H1 (cell line): Measurements from ENCODE around the gene ELF4. TPM values are rescaled to one million over a fixed set of nuclear protein-coding genes. Genes with fewer than 3 reads are reported as not detected.

Experiments used
- CTCF ChIA-PET: fragments of 300-600 bp; sonication (Branson Sonifier 250); formaldehyde crosslinking; loops from one replicate; lab custom pipeline; 2021; ENCODE audit not compliant: partially characterized antibody; lab: Charles Lee
- POLR2A ChIA-PET: fragments of 300-600 bp; sonication (Branson Sonifier 250); formaldehyde crosslinking; loops from one replicate; lab custom pipeline; 2021; ENCODE audit warnings: inconsistent platforms; ENCODE audit not compliant: partially characterized antibody; lab: Charles Lee
- DNase-seq, 2 experiments: peaks; one replicate each; pipeline versions ENCODE4 v3.0.0 to v3.0.0-alpha.2; 2010 to 2022; ENCODE audit warnings: low spot score in 2 of 2, low read depth in 1 of 2, mixed read lengths in 1 of 2
- FAIRE-seq: peaks from 2 replicates; lab custom pipeline; 2011; peaks lifted over from hg19 to GRCh38; lab: Jason Lieb, UNC
- H2AFZ ChIP-seq: 2 replicates; pipeline ENCODE4 v1.8.1; 2012; ENCODE audit warnings: low read length, inconsistent platforms
- H2AK5ac ChIP-seq: 2 replicates; pipeline ENCODE4 v1.6.1; 2013; ENCODE audit warnings: low read depth, low read length
- H2BK120ac ChIP-seq: replicated peaks from 2 replicates; pipeline ENCODE3; 2013; ENCODE audit warnings: low read depth, low read length, inconsistent platforms
- H2BK12ac ChIP-seq: 2 replicates; pipeline ENCODE4 v1.6.1; 2013; ENCODE audit warnings: low read depth, low read length
- H2BK15ac ChIP-seq: 2 replicates; pipeline ENCODE4 v1.6.1; 2013; ENCODE audit warnings: low read length
- H2BK20ac ChIP-seq: 2 replicates; pipeline ENCODE4 v1.6.1; 2013; ENCODE audit warnings: low read length
- H2BK5ac ChIP-seq: 2 replicates; pipeline ENCODE4 v1.6.1; 2013; ENCODE audit warnings: low read depth, low read length
- H3K14ac ChIP-seq: 2 replicates; pipeline ENCODE4 v1.6.1; 2013; ENCODE audit warnings: inconsistent platforms; ENCODE audit not compliant: insufficient read length
- H3K18ac ChIP-seq: 2 replicates; pipeline ENCODE4 v1.6.1; 2013; ENCODE audit warnings: low read length; ENCODE audit errors: extremely low read depth
- H3K23ac ChIP-seq: 2 replicates; pipeline ENCODE4 v1.6.1; 2013; ENCODE audit warnings: inconsistent platforms; ENCODE audit not compliant: insufficient read length
- H3K23me2 ChIP-seq: 2 replicates; pipeline ENCODE4 v1.6.1; 2013; ENCODE audit warnings: low read depth, low read length
- H3K27ac ChIP-seq: 2 replicates; pipeline ENCODE4 v1.6.1; 2011; ENCODE audit warnings: low read depth, low read length, inconsistent platforms
- H3K27me3 ChIP-seq, 4 experiments: replicated peaks in 1 of 4; 1 replicate in 1 of 4; 2 replicates in 3 of 4; pipeline versions ENCODE4 v1.6.1 to v1.8.1; 2011 to 2013; ENCODE audit warnings: low read length in 3 of 4, mild to moderate bottlenecking in 3 of 4, inconsistent platforms in 2 of 4, mixed read lengths in 2 of 4, moderate library complexity in 1 of 4; ENCODE audit not compliant: control insufficient read depth in 3 of 4, insufficient read depth in 3 of 4; ENCODE audit errors: extremely low read depth in 1 of 4
- H3K36me3 ChIP-seq, 4 experiments: 2 replicates each; pipeline versions ENCODE4 v1.6.1 to v1.8.1; 2011 to 2013; ENCODE audit warnings: mild to moderate bottlenecking in 4 of 4, low read length in 3 of 4, moderate library complexity in 2 of 4, control low read depth in 1 of 4, inconsistent platforms in 1 of 4; ENCODE audit not compliant: insufficient read depth in 4 of 4, control insufficient read depth in 2 of 4
- H3K4ac ChIP-seq: replicated peaks from 2 replicates; pipeline ENCODE3; 2013; ENCODE audit warnings: low read length, low read depth, mixed read lengths, inconsistent platforms; ENCODE audit not compliant: insufficient read length
- H3K4me1 ChIP-seq, 4 experiments: replicated peaks in 1 of 4; 1 replicate in 1 of 4; 2 replicates in 3 of 4; pipeline versions ENCODE4 v1.6.1 to v1.8.1; 2011 to 2013; ENCODE audit warnings: low read length in 3 of 4, inconsistent platforms in 2 of 4, mixed read lengths in 1 of 4; ENCODE audit not compliant: insufficient read depth in 4 of 4, control insufficient read depth in 3 of 4
- H3K4me2 ChIP-seq, 2 experiments: 2 replicates each; pipeline versions ENCODE4 v1.6.1 to v1.8.1; 2011 to 2013; ENCODE audit warnings: low read depth in 2 of 2, low read length in 2 of 2, control low read depth in 1 of 2, inconsistent platforms in 1 of 2, mild to moderate bottlenecking in 1 of 2; ENCODE audit not compliant: insufficient read depth in 1 of 2
- H3K4me3 ChIP-seq, 4 experiments: fragments of 200-600, 300-600 bp in 1 of 4; sonication (generic), shearing (Covaris generic), sonication (Bioruptor Twin) in 1 of 4; 2 replicates each; pipeline versions ENCODE4 v1.5.1 to v1.8.1; 2011 to 2016; ENCODE audit warnings: low read length in 4 of 4, low read depth in 3 of 4, control low read depth in 2 of 4, inconsistent platforms in 2 of 4, mild to moderate bottlenecking in 2 of 4, mixed read lengths in 1 of 4, moderate library complexity in 1 of 4; ENCODE audit not compliant: insufficient read depth in 2 of 4; ENCODE audit errors: extremely low read depth in 1 of 4
- H3K56ac ChIP-seq: replicated peaks from 2 replicates; pipeline ENCODE3; 2013; ENCODE audit warnings: low read depth, mild to moderate bottlenecking, mixed read lengths, low read length, inconsistent platforms; ENCODE audit not compliant: insufficient read length
- H3K79me1 ChIP-seq: 2 replicates; pipeline ENCODE4 v1.6.1; 2013; ENCODE audit warnings: low read depth, low read length, control low read depth
- H3K79me2 ChIP-seq, 2 experiments: 2 replicates each; pipeline versions ENCODE4 v1.6.1 to v1.8.1; 2012 to 2013; ENCODE audit warnings: low read length in 2 of 2, mild to moderate bottlenecking in 2 of 2, inconsistent platforms in 1 of 2; ENCODE audit not compliant: insufficient read depth in 2 of 2, control insufficient read depth in 1 of 2
- H3K9ac ChIP-seq, 4 experiments: replicated peaks in 1 of 4; 1 replicate in 1 of 4; 2 replicates in 3 of 4; pipeline versions ENCODE4 v1.6.1 to v1.8.1; 2011 to 2013; ENCODE audit warnings: low read depth in 3 of 4, low read length in 3 of 4, control low read depth in 2 of 4, mild to moderate bottlenecking in 2 of 4, moderate library complexity in 2 of 4, inconsistent platforms in 1 of 4; ENCODE audit errors: extremely low read depth in 1 of 4
- H3K9me3 ChIP-seq, 2 experiments: 2 replicates each; pipeline versions ENCODE4 v1.6.1 to v1.8.1; 2012 to 2013; ENCODE audit warnings: mild to moderate bottlenecking in 2 of 2, moderate library complexity in 2 of 2, control low read depth in 1 of 2, inconsistent platforms in 1 of 2, low read depth in 1 of 2, low read length in 1 of 2, mixed read lengths in 1 of 2; ENCODE audit not compliant: insufficient read depth in 2 of 2
- H4K20me1 ChIP-seq, 2 experiments: replicated peaks in 1 of 2; 2 replicates each; pipeline versions ENCODE3 to v1.8.1; 2011 to 2013; ENCODE audit warnings: inconsistent platforms in 2 of 2, low read length in 2 of 2, mild to moderate bottlenecking in 1 of 2; ENCODE audit not compliant: insufficient read depth in 2 of 2, control insufficient read depth in 1 of 2
- H4K5ac ChIP-seq: 2 replicates; pipeline ENCODE4 v1.6.1; 2013; ENCODE audit warnings: low read length, low read depth, mixed read lengths, inconsistent platforms; ENCODE audit not compliant: insufficient read length
- H4K8ac ChIP-seq: 2 replicates; pipeline ENCODE4 v1.8.0; 2013; ENCODE audit warnings: mild to moderate bottlenecking, moderate library complexity, low read length, inconsistent platforms; ENCODE audit not compliant: insufficient read depth; ENCODE audit errors: extremely low read depth
- H4K91ac ChIP-seq: replicated peaks from 2 replicates; pipeline ENCODE3; 2013; ENCODE audit warnings: low read length, mixed read lengths, inconsistent platforms; ENCODE audit not compliant: insufficient read length
- BACH1 ChIP-seq: IDR thresholded peaks from 2 replicates; pipeline ENCODE4 v1.6.1; 2012; ENCODE audit warnings: low read length, improper control_type of control experiment
- CREB1 ChIP-seq: IDR thresholded peaks from 2 replicates; pipeline ENCODE4 v1.6.1; 2012; ENCODE audit warnings: inconsistent platforms
- EGR1 ChIP-seq: IDR thresholded peaks from 2 replicates; pipeline ENCODE4 v1.6.1; 2011; ENCODE audit warnings: low read depth, low read length, borderline replicate concordance
- EP300 ChIP-seq, 2 experiments: IDR thresholded peaks; 1 replicate in 1 of 2; 2 replicates in 1 of 2; pipeline ENCODE4 v1.6.1; 2011 to 2012; ENCODE audit warnings: low read depth in 2 of 2, low read length in 2 of 2, mild to moderate bottlenecking in 2 of 2, borderline replicate concordance in 1 of 2, inconsistent platforms in 1 of 2, moderate library complexity in 1 of 2
- GTF2F1 ChIP-seq: IDR thresholded peaks from 2 replicates; pipeline ENCODE4 v1.6.1; 2012; ENCODE audit warnings: low read depth, low read length, improper control_type of control experiment, borderline replicate concordance
- HDAC2 ChIP-seq, 2 experiments: fragments of 300-600 bp in 1 of 2; sonication (generic) in 1 of 2; IDR thresholded peaks; 2 replicates each; pipeline ENCODE4 v1.6.1; 2011 to 2012; ENCODE audit warnings: low read depth in 2 of 2, low read length in 2 of 2, mild to moderate bottlenecking in 2 of 2, moderate library complexity in 2 of 2, borderline replicate concordance in 1 of 2, inconsistent platforms in 1 of 2
- KDM5A ChIP-seq: fragments of 200-600 bp; IDR thresholded peaks from 2 replicates; pipeline ENCODE4 v1.7.1; 2012; ENCODE audit warnings: mild to moderate bottlenecking, low read length, inconsistent platforms, mixed read lengths
- NANOG ChIP-seq: IDR thresholded peaks from 2 replicates; pipeline ENCODE4 v1.6.1; 2011; ENCODE audit warnings: low read length, low read depth, mild to moderate bottlenecking, inconsistent platforms; ENCODE audit not compliant: insufficient read depth, poor library complexity, severe bottlenecking
- SP2 ChIP-seq: IDR thresholded peaks from 2 replicates; pipeline ENCODE4 v1.6.1; 2012; ENCODE audit warnings: mild to moderate bottlenecking, low read length, inconsistent platforms
- WGBS, 2 experiments: shearing (Covaris generic) in 1 of 2; methylation state at CpG; one replicate each; pipeline versions ENCODE4 v1.1.6 to v1.1.7; 2013 to 2015; ENCODE audit warnings: low lambda C conversion rate in 2 of 2, mixed read lengths in 2 of 2, inconsistent platforms in 1 of 2, low coverage in 1 of 2, missing lambda C conversion rate in 1 of 2; ENCODE audit not compliant: insufficient replicate concordance in 2 of 2, insufficient coverage in 1 of 2, insufficient read length in 1 of 2; ENCODE audit errors: extremely low coverage in 1 of 2, missing lambda C conversion rate in 1 of 2; 5-methylcytosine and 5-hydroxymethylcytosine counted together
- polyA plus RNA-seq, 7 experiments: library from polyadenylated mRNA; depleted of rRNA in 3 of 7; stranded (reverse) in 5 of 7; unstranded in 2 of 7; fragments of >200 nt in 5 of 7; fragments of 200-250 nt in 2 of 7; gene quantifications; 1 replicate in 5 of 7; 2 replicates in 1 of 7; 4 replicates in 1 of 7; pipeline versions ENCODE4 v1.2.1 to v1.2.3, GENCODE V29; 2011 to 2013; ENCODE audit warnings: missing spikeins in 2 of 7, mixed read lengths in 2 of 7
- total RNA-seq: library from RNA; stranded (reverse); fragmentation: NEBNext Ultra II Directional; extraction: Animal tissue kit (Norgen Biotek cat#: 25700); gene quantifications from 2 replicates; pipeline ENCODE4 v1.2.1, GENCODE V29; 2021
- TF ChIP-seq, protein P1 (sequence below): IDR thresholded peaks from 2 replicates; pipeline ENCODE4 v1.6.1; 2012; ENCODE audit warnings: inconsistent platforms

ELF4 gene
- total and polyA plus RNA-seq, 2 of the 8 experiments (the other 6 are each of a cell fraction or from before 2014, with no cell fraction given) = 1.8 to 2.0 TPM

DNA sequence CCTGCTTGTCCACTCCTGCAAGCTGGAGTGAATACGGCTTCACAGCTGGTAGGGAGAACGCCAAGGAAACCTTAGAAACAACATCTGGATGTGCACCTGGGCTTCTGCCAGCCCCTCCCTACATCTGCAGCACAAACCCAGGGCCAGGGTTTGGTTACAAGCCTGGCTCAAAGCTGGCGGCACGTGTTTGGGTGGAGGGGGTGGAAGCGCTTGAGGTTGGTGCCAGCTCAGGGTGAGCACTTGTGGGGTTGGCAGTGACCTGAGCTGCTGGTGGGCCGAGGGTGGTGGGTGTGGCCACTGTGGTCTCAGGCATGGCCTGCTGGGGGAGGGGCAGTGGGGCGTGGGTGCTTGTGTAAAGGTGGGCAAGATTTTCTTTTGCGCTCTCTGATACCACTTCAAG lies 15.6 kb downstream of the ELF4 start:
- Histone ChIP-seq H3K9ac (no peak overlapping the region), H4K8ac (no peak overlapping the region)
- 100% methylated on average over 1 of the region's 8 CpGs; no CpG with 5 or more reads in 1 of the 2 experiments for WGBS, 2 experiments

More for the DNA sequence above, 15.6 kb downstream of the ELF4 start:
- H3K27me3 ChIP-seq = no peaks in the 10 kb centered on the region
- no peak for DNase-seq
- H3K4me2 ChIP-seq = no peak overlapping the region
- H3K79me2 ChIP-seq = no peaks in the 10 kb centered on the region
- no peaks in the 10 kb centered on the region for H3K36me3 ChIP-seq
- no peaks in the 10 kb centered on the region for H3K23me2 ChIP-seq
- H2AK5ac ChIP-seq = no peak overlapping the region
- CTCF ChIA-PET = interaction anchor here (0.6 to 1.7 kb wide), 6 partner anchors 12 to 502 kb away, joined by 3 to 5 read pairs (median 3); no protein-coding TSS in a partner anchor
- H3K27ac ChIP-seq = no peak overlapping the region
- peaks cover 0 to 5% (median under 1%) of the 10 kb centered on the region in 4 experiments; a peak in 2 of 7 replicates for H3K4me1 ChIP-seq
- no peak overlapping the region for H4K91ac ChIP-seq
- H4K20me1 ChIP-seq = no peaks in the 10 kb centered on the region
- no peak overlapping the region for H2BK15ac ChIP-seq
- H2BK120ac ChIP-seq = no peak overlapping the region
- FAIRE-seq = no peak
- no peak overlapping the region for H4K5ac ChIP-seq
- no peak overlapping the region for H2BK20ac ChIP-seq
- no peak overlapping the region for H3K56ac ChIP-seq
- no peak overlapping the region for H3K23ac ChIP-seq
- no peak overlapping the region for H2BK12ac ChIP-seq
- TF ChIP-seq EP300 (IDR thresholded peaks at IDR 0.05; ENCODE audit: borderline replicate concordance in 1 of 2, low read depth in 2 of 2, low read length in 2 of 2) (no peak), GTF2F1 (no peak), EGR1 (no peak), SP2 (no peak), KDM5A (no peak), HDAC2 (IDR thresholded peaks at IDR 0.05; ENCODE audit: borderline replicate concordance in 1 of 2, low read depth in 2 of 2, low read length in 2 of 2) (no peak), BACH1 (no peak), NANOG (no peak), CREB1 (no peak)
- TF ChIP-seq, protein P1, sequence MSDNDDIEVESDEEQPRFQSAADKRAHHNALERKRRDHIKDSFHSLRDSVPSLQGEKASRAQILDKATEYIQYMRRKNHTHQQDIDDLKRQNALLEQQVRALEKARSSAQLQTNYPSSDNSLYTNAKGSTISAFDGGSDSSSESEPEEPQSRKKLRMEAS = no peak
- H3K79me1 ChIP-seq = no peaks in the 10 kb centered on the region
- no peak overlapping the region for H3K14ac ChIP-seq
- H2BK5ac ChIP-seq = no peak overlapping the region
- H3K4ac ChIP-seq = no peak overlapping the region
- H3K9me3 ChIP-seq = no peaks in the 10 kb centered on the region
- H2AFZ ChIP-seq = no peak overlapping the region
- POLR2A ChIA-PET = no interaction called here
- no peak overlapping the region for H3K4me3 ChIP-seq
- H3K18ac ChIP-seq = no peak overlapping the region
